HepG2 (cell line): ENCODE measurements around the gene CBX2. TPM values are rescaled to one million over a fixed set of nuclear protein-coding genes. Genes with fewer than 3 reads are reported as not detected.

Experiments
- ATAC-seq: fragments of 200-7000 bp; cut with Tn5 transposase; 3 replicates; pipeline ENCODE4 v1.9.1; 2020; ENCODE audit warnings: mild to moderate bottlenecking, moderate library complexity
- BruUV-seq: library from RNA; stranded (reverse); fragments of 400-500 nt; replicated peaks from 2 replicates; lab custom pipeline; 2021; lab: Mats Ljungman, UMichigan
- CTCF ChIA-PET: fragments of 300-600 bp; formaldehyde crosslinking; extraction: SDS; loops from one replicate; lab custom pipeline; 2021; ENCODE audit warnings: low total read pairs, inconsistent platforms, low intra/inter-chr PET ratio; lab: Yijun Ruan, JAX
- POLR2A ChIA-PET: fragments of 350-600 bp; sonication (Branson Sonifier 250); formaldehyde crosslinking; loops from one replicate; lab custom pipeline; 2020; ENCODE audit warnings: antibody characterized with exemption, inconsistent platforms; lab: Yijun Ruan, JAX
- DNase-seq: peaks from one replicate; pipeline ENCODE4 v3.0.0-alpha.2; 2015; ENCODE audit warnings: low spot score
- FAIRE-seq: peaks from 3 replicates; lab custom pipeline; 2011; peaks lifted over from hg19 to GRCh38; lab: Jason Lieb, UNC
- H2AFZ ChIP-seq: one replicate; pipeline ENCODE4 v1.6.1; 2011; ENCODE audit warnings: low read length, inconsistent platforms
- H3K27ac ChIP-seq: fragments of 300-600 bp; 3 replicates; pipeline ENCODE4 v1.8.0; 2011; ENCODE audit warnings: mixed run types, mild to moderate bottlenecking, mixed read lengths, low read length, inconsistent platforms; ENCODE audit not compliant: insufficient read depth; ENCODE audit errors: extremely low read length
- H3K27me3 ChIP-seq, 2 experiments: fragments of 200-600 bp in 1 of 2; 2 replicates in 1 of 2; 3 replicates in 1 of 2; pipeline versions ENCODE4 v1.6.0 to v1.8.0; 2011; ENCODE audit warnings: low read length in 2 of 2, mild to moderate bottlenecking in 2 of 2, moderate library complexity in 2 of 2, inconsistent platforms in 1 of 2; ENCODE audit not compliant: insufficient read depth in 2 of 2, control insufficient read depth in 1 of 2
- H3K36me3 ChIP-seq, 2 experiments: fragments of 200-600 bp in 1 of 2; replicated peaks in 1 of 2; 2 replicates in 1 of 2; 3 replicates in 1 of 2; pipeline versions ENCODE4 v1.5.1 to v1.8.0; 2011; ENCODE audit warnings: low read length in 2 of 2, inconsistent platforms in 1 of 2; ENCODE audit not compliant: insufficient read depth in 2 of 2, control insufficient read depth in 1 of 2
- H3K4me1 ChIP-seq: 2 replicates; pipeline ENCODE4 v1.5.1; 2012; ENCODE audit warnings: low read length, inconsistent platforms; ENCODE audit not compliant: insufficient read depth
- H3K4me2 ChIP-seq: 2 replicates; pipeline ENCODE4 v1.6.0; 2011; ENCODE audit warnings: low read depth, low read length, inconsistent platforms
- H3K4me3 ChIP-seq, 3 experiments: fragments of 200-600 bp in 1 of 3; sonication (generic), shearing (Covaris generic) in 1 of 3; replicated peaks in 1 of 3; 2 replicates each; pipeline ENCODE4 v1.5.1; 2011 to 2016; ENCODE audit warnings: low read length in 3 of 3, inconsistent platforms in 2 of 3, low read depth in 2 of 3, mild to moderate bottlenecking in 2 of 3, control low read depth in 1 of 3, mixed read lengths in 1 of 3; ENCODE audit not compliant: insufficient read depth in 1 of 3
- H3K79me2 ChIP-seq: one replicate; pipeline ENCODE4 v1.6.1; 2011; ENCODE audit warnings: low read length, inconsistent platforms; ENCODE audit not compliant: insufficient read depth
- H3K9ac ChIP-seq: 2 replicates; pipeline ENCODE4 v1.6.0; 2011; ENCODE audit warnings: mild to moderate bottlenecking, low read depth, low read length, inconsistent platforms; ENCODE audit not compliant: insufficient read depth
- H3K9me3 ChIP-seq: 2 replicates; pipeline ENCODE4 v1.5.1; 2012; ENCODE audit warnings: mild to moderate bottlenecking, low read length
- H4K20me1 ChIP-seq: 2 replicates; pipeline ENCODE4 v1.6.0; 2011; ENCODE audit warnings: inconsistent platforms, mild to moderate bottlenecking, low read length, moderate library complexity; ENCODE audit not compliant: insufficient read depth
- CREB1 ChIP-seq, 2 experiments: fragments of 450-650 bp in 1 of 2; IDR thresholded peaks; 2 replicates each; pipeline ENCODE4 v1.6.1; 2016 to 2017; ENCODE audit warnings: control low read depth in 1 of 2, mild to moderate bottlenecking in 1 of 2, missing compliant biosample characterization in 1 of 2, missing genetic modification characterization in 1 of 2
- HNRNPLL ChIP-seq: fragments of 200-400 bp; formaldehyde crosslinking; IDR thresholded peaks from 2 replicates; pipeline ENCODE4 v1.6.1; 2017; ENCODE audit warnings: mild to moderate bottlenecking, low read depth, low read length; ENCODE audit not compliant: poor library complexity, severe bottlenecking
- SIN3A ChIP-seq: IDR thresholded peaks from 2 replicates; pipeline ENCODE4 v1.6.1; 2011; ENCODE audit warnings: low read depth, mild to moderate bottlenecking, control low read depth, low read length, borderline replicate concordance
- WGBS: methylation state at CpG from one replicate; pipeline ENCODE4 v1.1.6; 2017; ENCODE audit warnings: low lambda C conversion rate; 5-methylcytosine and 5-hydroxymethylcytosine counted together
- in situ Hi-C: cut with HindIII; loops from 2 replicates; pipeline ENCODE4 v1.10.0; 2017; ENCODE audit warnings: low pct_unique_long_range_greater_than_20kb; ENCODE audit not compliant: extremely low pct_ligation_motif_present
- intact Hi-C: fragments of 100-400 bp; cut with micrococcal nuclease; formaldehyde crosslinking; loops from one replicate; pipeline ENCODE4 v1.10.0; 2022; ENCODE audit not compliant: unreplicated experiment
- polyA plus RNA-seq, 8 experiments: library from polyadenylated mRNA; depleted of rRNA in 3 of 8; stranded (reverse) in 7 of 8; unstranded in 1 of 8; fragments of >200 nt; fragmentation: Illumina TruSeq in 4 of 8; extraction: Trizol in 4 of 8; gene quantifications; 2 replicates each; pipeline versions ENCODE4 v1.2.1 to v1.2.3, GENCODE V29; 2011 to 2016; ENCODE audit warnings: low read depth in 4 of 8, missing spikeins in 1 of 8, mixed read lengths in 1 of 8; ENCODE audit not compliant: insufficient read depth in 1 of 8
- total RNA-seq, 5 experiments: library from RNA; depleted of rRNA; stranded (reverse); fragments of >200 nt; fragmentation: Illumina TruSeq; extraction: Trizol; gene quantifications; 2 replicates each; pipeline ENCODE4 v1.2.3, GENCODE V29; 2016; ENCODE audit warnings: low read depth in 1 of 5
- TF ChIP-seq, protein P1 (sequence below): sonication (generic); formaldehyde crosslinking; IDR thresholded peaks from 2 replicates; pipeline ENCODE4 v1.4.0; 2020; ENCODE audit warnings: missing genetic modification reagents, borderline replicate concordance
- TF ChIP-seq, protein P2 (sequence below): sonication (generic); formaldehyde crosslinking; IDR thresholded peaks from 2 replicates; pipeline ENCODE4 v1.8.1; 2023; ENCODE audit warnings: missing genetic modification reagents, inconsistent platforms, borderline replicate concordance

CBX2 gene
- total and polyA plus RNA-seq, 2 of the 13 experiments (the other 11 are each of a cell fraction or from before 2014, with no cell fraction given): 14.5 to 31.1 TPM

DNA sequence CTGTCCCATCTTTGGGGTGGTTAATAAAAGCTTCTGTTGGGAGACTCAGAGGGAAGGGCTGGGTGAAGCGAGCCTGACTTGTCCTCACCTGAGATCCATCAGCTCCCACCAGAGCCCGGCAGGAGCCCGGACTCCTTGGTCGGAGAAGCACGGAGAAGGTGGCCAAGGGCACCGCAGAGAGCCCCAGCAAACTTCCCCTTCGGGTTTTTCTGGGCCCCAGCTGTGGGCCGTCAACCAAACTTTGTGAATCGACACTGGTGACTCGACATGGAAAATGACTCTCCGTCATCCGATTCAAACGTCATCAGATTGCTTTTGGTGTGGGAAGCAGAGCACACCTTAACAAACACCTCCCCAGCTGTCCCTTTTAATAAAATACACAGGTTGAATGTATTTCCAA is 25.8 kb upstream of the CBX2 start:
- H3K79me2 ChIP-seq: no peaks in the 10 kb centered on the region
- BruUV-seq: no TSS peak
- in situ Hi-C loops: no loop called here
- no peaks in the 10 kb centered on the region for H3K9me3 ChIP-seq
- WGBS: 65% methylated on average over 13 of the region's 13 CpGs
- TF ChIP-seq SIN3A (no peak), HNRNPLL (no peak), CREB1 (IDR thresholded peaks at IDR 0.05) (peak; percentile 35; the same call in 1 of the 2 replicates), CREB1 (CRISPR knock-in tag; IDR thresholded peaks at IDR 0.05) (no peak)
- TF ChIP-seq, protein P1, sequence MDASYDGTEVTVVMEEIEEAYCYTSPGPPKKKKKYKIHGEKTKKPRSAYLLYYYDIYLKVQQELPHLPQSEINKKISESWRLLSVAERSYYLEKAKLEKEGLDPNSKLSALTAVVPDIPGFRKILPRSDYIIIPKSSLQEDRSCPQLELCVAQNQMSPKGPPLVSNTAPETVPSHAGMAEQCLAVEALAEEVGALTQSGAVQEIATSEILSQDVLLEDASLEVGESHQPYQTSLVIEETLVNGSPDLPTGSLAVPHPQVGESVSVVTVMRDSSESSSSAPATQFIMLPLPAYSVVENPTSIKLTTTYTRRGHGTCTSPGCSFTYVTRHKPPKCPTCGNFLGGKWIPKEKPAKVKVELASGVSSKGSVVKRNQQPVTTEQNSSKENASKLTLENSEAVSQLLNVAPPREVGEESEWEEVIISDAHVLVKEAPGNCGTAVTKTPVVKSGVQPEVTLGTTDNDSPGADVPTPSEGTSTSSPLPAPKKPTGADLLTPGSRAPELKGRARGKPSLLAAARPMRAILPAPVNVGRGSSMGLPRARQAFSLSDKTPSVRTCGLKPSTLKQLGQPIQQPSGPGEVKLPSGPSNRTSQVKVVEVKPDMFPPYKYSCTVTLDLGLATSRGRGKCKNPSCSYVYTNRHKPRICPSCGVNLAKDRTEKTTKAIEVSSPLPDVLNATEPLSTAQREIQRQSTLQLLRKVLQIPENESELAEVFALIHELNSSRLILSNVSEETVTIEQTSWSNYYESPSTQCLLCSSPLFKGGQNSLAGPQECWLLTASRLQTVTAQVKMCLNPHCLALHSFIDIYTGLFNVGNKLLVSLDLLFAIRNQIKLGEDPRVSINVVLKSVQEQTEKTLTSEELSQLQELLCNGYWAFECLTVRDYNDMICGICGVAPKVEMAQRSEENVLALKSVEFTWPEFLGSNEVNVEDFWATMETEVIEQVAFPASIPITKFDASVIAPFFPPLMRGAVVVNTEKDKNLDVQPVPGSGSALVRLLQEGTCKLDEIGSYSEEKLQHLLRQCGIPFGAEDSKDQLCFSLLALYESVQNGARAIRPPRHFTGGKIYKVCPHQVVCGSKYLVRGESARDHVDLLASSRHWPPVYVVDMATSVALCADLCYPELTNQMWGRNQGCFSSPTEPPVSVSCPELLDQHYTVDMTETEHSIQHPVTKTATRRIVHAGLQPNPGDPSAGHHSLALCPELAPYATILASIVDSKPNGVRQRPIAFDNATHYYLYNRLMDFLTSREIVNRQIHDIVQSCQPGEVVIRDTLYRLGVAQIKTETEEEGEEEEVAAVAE (CRISPR knock-in tag): no peak
- TF ChIP-seq, protein P2, sequence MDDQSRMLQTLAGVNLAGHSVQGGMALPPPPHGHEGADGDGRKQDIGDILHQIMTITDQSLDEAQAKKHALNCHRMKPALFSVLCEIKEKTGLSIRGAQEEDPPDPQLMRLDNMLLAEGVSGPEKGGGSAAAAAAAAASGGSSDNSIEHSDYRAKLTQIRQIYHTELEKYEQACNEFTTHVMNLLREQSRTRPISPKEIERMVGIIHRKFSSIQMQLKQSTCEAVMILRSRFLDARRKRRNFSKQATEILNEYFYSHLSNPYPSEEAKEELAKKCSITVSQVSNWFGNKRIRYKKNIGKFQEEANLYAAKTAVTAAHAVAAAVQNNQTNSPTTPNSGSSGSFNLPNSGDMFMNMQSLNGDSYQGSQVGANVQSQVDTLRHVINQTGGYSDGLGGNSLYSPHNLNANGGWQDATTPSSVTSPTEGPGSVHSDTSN (CRISPR knock-in tag): no peak
- no peak overlapping the region for H3K27ac ChIP-seq
- POLR2A ChIA-PET: interaction anchor here (2.4 kb wide), 1 partner anchor 8 kb away, joined by 6 read pairs; no protein-coding TSS in a partner anchor
- no peak overlapping the region for H3K4me3 ChIP-seq
- peaks cover 49% of the 10 kb centered on the region for H3K4me1 ChIP-seq
- no peak for DNase-seq
- H4K20me1 ChIP-seq: no peaks in the 10 kb centered on the region
- H2AFZ ChIP-seq: no peak overlapping the region
- no peak for FAIRE-seq
- H3K4me2 ChIP-seq: no peak overlapping the region
- H3K9ac ChIP-seq: no peak overlapping the region
- intact Hi-C loops: no loop called here
- H3K27me3 ChIP-seq: peaks cover 8 to 34% of the 10 kb centered on the region in 2 experiments
- no peak for ATAC-seq
- CTCF ChIA-PET: interaction anchor here (0.6 kb wide), 1 partner anchor 240 kb away, joined by 3 read pairs; no protein-coding TSS in a partner anchor
- H3K36me3 ChIP-seq: no peaks in the 10 kb centered on the region
